LNCaP clone FGC (cell line): ENCODE results near the gene COL17A1.

Experiments used
- DNase-seq: peaks from one replicate; pipeline ENCODE4 v3.0.0-alpha.2; 2011; ENCODE audit warnings: low read depth
- H3K4me3 ChIP-seq: 2 replicates; pipeline ENCODE4 v1.5.1; 2011; ENCODE audit warnings: mild to moderate bottlenecking, low read depth, low read length, control low read depth
- TF ChIP-seq, protein P1 (sequence below): IDR thresholded peaks from 2 replicates; pipeline ENCODE4 v1.5.1; 2012; ENCODE audit warnings: mild to moderate bottlenecking; ENCODE audit not compliant: control insufficient read depth, insufficient read depth; ENCODE audit errors: extremely low read depth

COL17A1 gene

DNA sequence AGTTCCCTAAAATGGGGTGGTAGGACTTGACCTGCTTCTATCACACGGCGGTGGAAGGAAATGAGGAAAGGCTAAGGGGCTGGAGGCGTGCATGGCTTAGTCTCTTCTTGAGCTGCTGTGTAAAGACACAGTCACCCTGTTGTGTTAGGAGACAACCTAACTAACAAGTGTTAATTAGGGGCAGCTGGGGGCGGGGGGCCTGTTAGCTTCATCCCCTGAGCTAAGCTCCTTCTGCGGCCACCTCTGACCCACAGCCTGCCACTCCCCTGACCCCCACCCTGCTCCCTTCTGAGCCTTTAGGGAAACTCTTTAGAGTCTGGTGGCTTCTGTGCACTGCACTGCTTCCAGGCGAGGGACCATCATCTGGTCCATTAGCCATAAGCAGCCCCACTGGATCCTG lies 28.0 kb downstream of the COL17A1 start:
- DNase-seq, result no peak
- TF ChIP-seq, protein P1, sequence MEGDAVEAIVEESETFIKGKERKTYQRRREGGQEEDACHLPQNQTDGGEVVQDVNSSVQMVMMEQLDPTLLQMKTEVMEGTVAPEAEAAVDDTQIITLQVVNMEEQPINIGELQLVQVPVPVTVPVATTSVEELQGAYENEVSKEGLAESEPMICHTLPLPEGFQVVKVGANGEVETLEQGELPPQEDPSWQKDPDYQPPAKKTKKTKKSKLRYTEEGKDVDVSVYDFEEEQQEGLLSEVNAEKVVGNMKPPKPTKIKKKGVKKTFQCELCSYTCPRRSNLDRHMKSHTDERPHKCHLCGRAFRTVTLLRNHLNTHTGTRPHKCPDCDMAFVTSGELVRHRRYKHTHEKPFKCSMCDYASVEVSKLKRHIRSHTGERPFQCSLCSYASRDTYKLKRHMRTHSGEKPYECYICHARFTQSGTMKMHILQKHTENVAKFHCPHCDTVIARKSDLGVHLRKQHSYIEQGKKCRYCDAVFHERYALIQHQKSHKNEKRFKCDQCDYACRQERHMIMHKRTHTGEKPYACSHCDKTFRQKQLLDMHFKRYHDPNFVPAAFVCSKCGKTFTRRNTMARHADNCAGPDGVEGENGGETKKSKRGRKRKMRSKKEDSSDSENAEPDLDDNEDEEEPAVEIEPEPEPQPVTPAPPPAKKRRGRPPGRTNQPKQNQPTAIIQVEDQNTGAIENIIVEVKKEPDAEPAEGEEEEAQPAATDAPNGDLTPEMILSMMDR, result no peak
- no peak overlapping the region for H3K4me3 ChIP-seq

DNA sequence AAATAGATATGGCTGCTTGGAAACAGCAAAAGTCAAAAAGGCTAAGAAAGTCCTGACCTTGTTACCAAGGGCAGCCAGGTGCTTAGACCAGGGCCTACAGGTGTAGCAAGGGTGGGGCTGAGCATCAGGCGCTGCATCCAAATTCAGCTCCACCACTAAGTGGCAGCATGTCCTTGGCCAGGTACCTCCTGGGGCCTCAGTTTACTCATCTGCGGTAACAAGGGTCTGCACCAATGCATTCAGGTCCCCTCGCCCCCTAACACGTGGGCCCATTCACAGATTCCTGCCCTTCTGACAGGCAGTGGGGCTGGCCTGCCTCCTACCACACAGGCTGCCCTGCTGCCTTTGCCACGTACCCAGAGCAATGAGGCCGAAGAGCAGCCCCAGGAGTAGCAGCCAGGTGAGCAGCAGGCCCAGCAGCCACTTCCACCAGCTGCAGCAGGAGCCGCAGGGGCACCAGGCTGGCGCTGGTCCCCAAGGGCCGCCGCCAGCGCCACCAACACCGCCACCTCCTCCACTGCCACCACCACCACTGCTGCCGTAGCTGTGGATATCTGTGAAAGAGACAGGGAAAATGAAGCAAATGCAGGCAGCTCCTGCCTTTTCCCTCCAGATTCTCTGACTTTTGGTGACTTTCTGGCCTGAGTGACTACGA lies 28.9 kb downstream of the COL17A1 start:
- H3K4me3 ChIP-seq, result no peak overlapping the region
- TF ChIP-seq, protein P1, result no peak

DNA sequence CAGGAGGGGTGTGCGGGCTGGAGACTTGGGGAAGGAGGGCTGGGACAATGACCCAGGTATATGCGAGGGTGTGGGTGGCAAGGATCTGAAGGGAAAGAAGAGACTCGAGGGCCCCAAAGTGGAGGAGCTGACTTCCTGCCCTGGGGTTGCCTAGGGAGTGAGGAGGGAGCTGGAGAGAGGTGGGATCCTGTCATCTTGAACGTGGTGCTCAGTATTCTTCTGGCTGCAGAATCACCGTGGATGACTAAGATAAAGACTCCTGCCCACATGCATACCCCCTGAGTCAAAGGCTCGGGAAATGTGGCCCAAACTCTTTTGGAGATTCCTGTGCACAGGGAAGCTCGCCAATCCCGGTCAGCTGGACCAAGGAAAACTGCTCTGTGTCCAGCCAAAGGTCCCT lies 31.2 kb downstream of the COL17A1 start:
- TF ChIP-seq, protein P1, result no peak
- no peak for DNase-seq
- H3K4me3 ChIP-seq, result no peak overlapping the region

More for the DNA sequence above, 28.9 kb downstream of the COL17A1 start:
- DNase-seq, result no peak

DNA sequence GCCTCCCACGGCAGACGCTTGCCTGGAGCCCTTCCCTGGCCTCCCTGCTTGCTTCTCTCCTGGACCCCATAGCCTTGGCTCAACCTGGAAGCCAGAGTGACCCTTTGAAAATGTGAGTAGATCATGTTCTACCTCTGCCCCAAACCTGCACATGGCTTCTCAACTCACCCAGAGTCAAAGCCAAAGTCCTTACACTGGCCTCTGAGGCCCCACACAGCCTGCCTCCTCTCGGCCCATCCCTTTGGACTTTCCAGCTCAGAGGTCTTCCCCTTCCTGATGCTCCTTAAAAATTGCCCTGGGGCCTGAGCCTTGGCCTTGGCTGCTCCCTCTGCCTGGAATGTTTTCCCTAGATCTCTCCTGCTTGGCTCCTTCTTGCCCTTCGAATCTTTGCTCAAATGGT lies 32.5 kb downstream of the COL17A1 start:
- TF ChIP-seq, protein P1, result no peak
- H3K4me3 ChIP-seq, result no peak overlapping the region
- no peak for DNase-seq

DNA sequence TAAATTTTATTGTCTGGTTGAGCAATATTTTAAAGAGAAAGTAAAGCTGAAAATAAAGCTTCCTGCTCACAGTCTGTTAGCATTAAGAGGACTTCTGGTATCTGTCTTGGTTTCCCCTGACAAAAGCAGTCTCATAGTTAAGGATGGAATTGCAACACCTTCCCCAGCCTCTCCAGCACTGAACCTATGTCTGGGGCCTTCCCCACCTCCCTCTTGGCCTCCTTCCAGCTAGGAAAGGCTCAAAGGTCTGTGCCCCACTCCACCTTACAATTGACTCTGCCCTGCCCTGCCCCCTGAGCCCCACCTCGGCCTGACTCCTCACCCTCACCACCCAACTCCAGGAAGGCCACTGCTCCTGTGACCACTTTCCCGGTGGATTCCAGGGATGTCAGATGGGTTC lies 33.2 kb downstream of the COL17A1 start:
- no peak for DNase-seq
- no peak overlapping the region for H3K4me3 ChIP-seq
- TF ChIP-seq, protein P1, result no peak

DNA sequence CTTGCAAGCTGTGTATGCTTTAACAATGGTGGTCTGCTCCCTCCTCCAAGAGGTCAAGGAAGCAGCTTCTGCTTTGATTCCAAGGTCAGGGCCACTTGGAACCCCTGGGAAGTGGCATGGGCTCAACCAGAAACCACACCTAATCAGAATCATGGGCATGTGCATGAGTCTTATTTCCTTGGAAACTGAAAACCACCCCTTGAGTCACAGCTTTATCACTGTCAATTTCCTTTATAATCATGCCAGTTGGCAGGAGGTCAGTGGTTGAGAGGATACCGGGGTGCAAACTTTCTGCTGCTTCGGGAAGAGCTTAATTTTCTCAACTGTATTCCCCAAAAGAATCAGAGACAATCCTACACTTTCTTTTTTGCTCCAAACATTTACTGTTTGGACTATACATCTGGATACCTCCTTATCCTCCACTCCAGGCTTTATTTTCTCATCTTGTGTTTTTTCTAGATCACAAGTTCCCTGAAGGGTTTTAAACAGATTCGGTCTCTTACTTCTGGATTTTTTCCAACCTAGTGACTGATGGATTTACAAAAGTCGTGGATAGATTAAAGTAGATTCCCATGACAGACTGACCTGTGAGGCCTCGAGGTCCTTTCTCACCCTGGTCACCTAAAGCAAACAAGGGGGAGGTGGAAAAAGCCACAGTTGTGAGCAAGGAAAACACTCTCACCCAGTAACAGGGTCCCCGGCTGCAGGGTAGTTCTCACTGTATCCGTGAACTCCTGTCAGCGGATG lies 36.0 kb downstream of the COL17A1 start:
- no peak for DNase-seq
- H3K4me3 ChIP-seq, result no peak overlapping the region
- TF ChIP-seq, protein P1, result no peak
